Left cardiac atrium (tissue), 4 donors: Measurements from ENCODE around the gene KCNJ18. TPM values are rescaled to one million over a fixed set of nuclear protein-coding genes. Genes with fewer than 3 reads are reported as not detected.
"Not testable (repeated sequence)": the region's sequence is repeated elsewhere in the genome, so short reads cannot be mapped to it uniquely, and the experiment has no call there.

ENCODE experiments used
- ATAC-seq, 2 donors: fragments of 200-7000 bp; cut with Tn5 transposase; one replicate each; pipeline ENCODE4 v1.9.1; 2020; ENCODE audit warnings: mild to moderate bottlenecking in 2 of 2, moderate library complexity in 2 of 2
- DNase-seq: peaks from one replicate; pipeline ENCODE4 v3.0.0-alpha.2; 2020
- intact Hi-C, 2 donors: fragments of 100-400 bp; cut with DNase I; formaldehyde crosslinking; loops; one replicate each; pipeline versions ENCODE4 v1.14.1 to v1.15.1; 2022 to 2023
- total RNA-seq, 2 donors: library from RNA; stranded (reverse); fragmentation: NEBNext Ultra II Directional; extraction: Animal tissue kit (Norgen Biotek cat#: 25700); gene quantifications; one replicate each; pipeline ENCODE4 v1.2.1, GENCODE V29; 2021
- donor health status: DM: no; HTN: yes; CAD: no.
- donor health status: DM: no; HTN: yes; CAD: no; lungs with severe emphysema.
- donor health status: DM: yes; HTN: yes; CAD: no.
- donor health status: Dilated cardiomyopathy.

Gene KCNJ18
- total RNA-seq, 2 donors from 2014 or later = not detected

DNA sequence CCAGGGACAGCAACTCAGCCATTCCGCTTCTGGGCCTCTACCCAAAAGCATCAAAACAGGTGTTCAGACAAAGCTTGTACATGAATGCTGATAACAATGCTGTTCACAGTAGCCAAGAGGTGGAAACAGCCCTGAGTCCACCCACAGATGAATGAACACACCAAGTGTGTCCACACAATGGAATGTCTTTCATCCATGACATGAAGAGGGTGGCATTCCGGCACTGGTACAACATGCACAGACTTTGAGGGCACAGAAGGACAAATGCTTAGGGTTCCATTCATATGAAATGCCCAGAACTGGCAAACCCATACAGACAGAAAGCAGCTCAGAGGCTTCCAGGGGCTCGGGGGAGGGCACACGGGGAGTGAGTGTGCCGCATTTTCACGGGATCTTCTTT, 49.2 kb downstream of the KCNJ18 start:
- ATAC-seq, intact Hi-C loops, DNase-seq: not testable (repeated sequence)

DNA sequence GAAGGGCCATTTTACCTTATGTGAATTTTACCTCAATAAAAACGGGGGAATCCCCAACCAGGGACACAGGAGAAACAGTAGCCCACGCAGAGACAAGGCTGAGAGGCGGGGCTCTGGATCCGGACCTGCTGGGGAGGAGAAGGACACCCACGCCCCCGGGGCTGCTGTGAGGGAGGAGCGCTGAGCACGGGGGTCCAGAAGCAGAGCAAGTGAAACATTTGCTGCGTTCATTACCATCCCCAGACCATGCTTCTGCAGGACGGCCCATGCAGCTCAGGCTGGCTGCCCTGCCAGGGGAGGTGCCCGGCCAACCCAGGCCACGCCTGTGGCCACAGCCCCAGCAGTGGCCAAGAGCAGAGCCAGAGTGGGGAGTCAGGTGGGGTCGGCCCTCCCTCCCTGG, 50.0 kb downstream of the KCNJ18 start:
- DNase-seq = no peak
- intact Hi-C loops = no loop called here
- ATAC-seq = no peak

DNA sequence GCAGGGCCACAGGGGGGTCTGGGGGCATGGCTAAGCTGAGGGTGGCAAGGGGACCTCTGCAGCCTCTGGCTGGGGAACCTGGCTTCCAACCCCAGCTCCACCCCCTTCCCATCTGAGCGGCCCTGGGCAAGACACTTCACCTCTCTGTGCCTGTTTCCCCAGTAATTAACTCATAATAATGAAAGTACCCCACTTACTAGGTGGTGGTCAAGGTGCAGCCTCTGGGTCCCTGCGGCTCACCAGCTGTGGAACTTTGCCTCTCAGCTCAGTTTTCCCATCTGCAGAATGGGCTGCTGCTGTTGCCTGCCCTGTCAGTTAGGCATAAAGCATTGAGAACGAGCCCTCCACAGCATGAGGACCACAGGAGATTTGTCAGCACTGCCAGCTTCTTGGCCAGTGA, 51.8 kb downstream of the KCNJ18 start:
- ATAC-seq, intact Hi-C loops, DNase-seq: not testable (repeated sequence)

DNA sequence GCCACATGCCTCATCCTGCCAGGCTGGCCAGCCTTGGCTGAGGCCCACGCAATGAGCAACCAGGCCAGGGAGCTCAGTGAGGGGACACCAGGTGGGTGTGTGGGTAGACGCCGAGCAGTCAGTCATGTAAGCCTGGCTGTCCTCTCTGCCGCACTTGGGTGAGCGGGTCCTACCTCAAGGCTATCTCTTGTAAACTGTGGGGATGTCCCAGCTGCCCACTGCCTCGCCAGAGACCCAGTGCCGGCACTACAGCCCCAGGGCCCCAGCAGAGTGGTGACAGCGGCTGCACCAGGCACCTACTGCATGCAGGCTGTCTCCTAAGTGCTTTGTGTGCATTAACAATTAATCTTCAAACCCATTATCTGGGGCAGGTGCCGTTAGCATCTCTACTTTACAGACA, 52.3 kb downstream of the KCNJ18 start:
- not testable (repeated sequence) for ATAC-seq, DNase-seq

DNA sequence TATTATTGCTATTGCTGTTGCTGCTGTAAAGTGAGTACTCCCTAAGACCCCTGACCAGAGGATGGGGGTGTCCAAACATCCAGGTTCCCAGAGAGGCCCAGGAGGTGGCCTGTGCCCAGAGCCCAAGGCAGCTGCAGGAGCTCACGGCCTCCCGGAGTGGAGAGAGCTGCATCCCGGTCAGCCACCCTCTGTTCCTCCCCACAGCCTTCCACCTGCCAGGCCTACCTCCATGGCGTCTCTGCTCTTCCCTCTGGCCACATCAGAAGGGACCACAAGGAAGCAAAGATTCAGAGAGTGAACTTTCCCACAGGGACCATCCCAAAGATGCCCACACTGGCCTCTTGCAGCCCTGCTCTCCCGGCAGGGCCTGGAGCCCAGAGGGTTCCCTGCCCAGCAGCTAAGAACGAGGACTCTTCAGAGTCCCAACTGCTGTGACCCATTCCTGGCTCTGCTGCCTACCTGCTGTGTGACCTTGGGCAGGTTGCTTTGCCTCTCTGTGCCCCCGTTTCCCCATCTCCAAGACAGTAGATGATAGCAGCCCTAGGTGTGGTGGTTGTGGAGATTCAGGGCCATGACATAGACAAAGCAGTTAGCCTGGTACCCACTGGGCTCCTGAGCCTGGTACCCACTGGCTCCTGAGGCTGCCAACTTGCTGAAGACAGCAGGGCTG, 53.2 kb downstream of the KCNJ18 start:
- ATAC-seq, DNase-seq, intact Hi-C loops: not testable (repeated sequence)

More for the DNA sequence above, 52.3 kb downstream of the KCNJ18 start:
- intact Hi-C loops = not testable (repeated sequence)

DNA sequence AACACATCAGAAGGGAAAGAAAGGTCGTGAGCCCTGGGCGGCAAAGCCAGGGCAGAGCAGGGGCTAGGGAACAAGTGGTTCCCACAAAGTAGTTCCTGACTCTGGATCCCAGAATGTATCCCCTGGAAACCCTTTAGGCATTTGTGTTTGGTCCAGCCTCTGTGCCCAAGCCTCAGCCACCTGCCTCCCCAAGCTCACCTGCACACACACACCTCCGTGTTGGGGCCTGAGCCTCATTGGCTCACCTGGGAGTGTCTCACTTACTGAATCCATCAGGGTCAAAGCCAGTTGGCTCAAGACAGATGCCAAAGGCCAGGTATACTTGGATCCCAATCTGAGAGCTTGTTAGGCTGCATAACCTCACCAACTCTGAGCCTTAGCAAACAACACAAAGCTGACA, 54.1 kb downstream of the KCNJ18 start:
- ATAC-seq, DNase-seq, intact Hi-C loops: not testable (repeated sequence)

DNA sequence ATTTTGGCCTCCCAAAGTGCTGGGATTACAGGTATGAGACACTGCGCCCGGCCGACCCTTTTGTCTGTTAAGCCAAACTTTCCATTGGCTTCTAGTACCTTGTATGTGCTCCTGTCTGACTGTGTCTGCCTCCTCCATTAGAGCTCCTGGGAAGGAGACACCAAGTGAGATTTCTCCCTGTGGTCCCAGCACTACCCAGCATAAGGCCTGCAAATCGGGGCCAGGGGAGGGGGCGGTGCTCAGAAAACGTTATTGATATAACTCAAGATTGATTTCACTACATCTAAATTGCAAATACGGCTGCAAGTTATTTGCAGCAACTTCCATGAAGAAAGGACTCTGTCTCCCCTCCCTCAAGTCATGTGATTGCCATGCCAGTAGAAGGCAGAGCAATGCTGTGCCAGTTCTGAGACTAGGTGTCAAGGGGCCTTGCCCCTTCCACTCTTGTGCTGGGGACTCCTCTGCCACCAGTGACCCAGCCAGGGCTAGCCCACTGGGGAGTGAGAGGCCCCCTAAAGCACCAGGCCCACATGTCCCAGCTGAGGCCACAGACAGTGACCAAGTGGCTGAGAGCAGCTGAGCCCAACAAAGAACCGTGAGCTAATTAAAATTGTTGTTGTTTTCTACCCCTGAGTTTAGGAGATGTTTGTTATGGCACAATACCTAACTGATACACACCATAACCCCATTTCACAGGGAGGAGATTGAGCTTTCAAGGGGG, 55.0 kb downstream of the KCNJ18 start:
- intact Hi-C loops, ATAC-seq, DNase-seq: not testable (repeated sequence)

DNA sequence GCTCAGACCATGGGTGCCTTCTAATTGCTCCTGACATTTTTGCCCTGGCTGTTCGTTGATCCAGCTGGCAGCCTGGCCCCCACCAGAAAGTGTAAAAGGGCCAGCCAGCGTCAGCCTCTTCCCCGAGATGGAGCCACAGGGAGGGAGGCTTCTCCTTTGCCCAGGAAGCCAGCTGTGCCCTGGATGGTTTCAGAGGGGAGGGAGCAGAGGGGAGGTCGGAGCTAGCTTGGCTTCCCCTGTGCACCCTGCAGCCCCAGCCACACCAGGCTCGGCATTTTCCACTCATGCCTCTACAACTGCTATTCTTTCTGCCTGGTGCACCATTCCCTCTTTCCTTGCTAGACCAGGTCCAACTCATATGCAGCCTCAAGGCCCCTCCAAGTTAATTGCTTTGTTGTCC, 56.4 kb downstream of the KCNJ18 start:
- DNase-seq, ATAC-seq, intact Hi-C loops: not testable (repeated sequence)

DNA sequence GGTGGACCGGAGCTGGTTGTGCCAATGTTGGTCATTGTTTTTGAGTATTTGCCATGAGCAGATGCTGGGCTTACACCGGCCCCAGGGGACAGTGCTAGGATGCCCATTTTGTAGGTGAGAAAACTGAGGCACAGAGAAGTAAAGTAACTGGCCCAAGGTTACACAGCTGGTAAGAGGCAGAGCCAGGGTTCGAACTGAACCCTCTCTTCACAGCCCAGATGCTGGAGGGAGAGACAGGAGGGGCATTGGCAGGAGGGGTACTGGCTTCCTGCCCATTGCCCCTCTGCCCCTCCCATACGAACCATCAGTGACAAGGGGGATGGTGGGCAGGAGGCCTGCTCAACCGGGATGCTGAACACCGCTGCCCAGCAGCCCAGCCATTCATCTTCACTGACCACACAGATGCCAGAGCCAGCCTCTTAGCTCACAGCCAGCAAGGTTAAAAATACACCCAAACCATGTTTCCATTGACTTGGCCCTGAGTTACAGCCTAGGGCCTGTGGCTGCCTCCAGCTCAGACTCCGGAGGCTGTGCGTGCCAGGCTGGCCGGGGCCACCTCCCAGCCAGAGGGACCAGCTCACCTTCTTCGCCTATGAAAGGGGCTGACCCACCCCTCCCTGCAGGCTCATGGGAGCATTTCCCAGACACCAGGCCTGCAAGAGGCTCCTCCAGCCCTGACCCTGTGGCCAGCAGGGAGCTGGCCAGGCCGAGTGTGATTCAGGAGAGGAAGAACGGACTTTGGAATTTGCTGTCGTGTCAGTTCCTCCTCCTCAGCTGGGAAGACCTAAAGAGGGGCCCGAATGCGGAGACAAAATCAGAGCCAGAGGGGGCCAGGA, 57.6 kb downstream of the KCNJ18 start:
- DNase-seq, intact Hi-C loops, ATAC-seq: not testable (repeated sequence)

DNA sequence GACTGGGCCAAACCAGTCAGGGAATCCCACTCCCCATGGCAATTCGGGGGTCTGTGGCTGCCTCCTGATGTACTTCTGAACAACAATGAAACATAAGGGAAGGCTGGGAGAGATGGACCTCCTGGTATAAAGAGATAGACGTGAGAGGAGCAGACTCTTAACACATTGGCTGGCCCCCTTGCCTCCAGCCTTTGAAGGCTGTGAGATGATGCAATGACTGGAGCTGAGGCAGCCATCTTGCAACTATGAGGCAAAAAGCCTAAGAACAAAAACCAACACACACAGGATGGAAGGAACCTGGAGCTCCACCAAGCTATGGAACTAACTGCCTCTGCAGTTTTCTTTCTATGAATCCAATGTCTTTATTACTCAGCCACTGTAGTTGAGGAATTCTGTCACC, 58.8 kb downstream of the KCNJ18 start:
- ATAC-seq, DNase-seq, intact Hi-C loops: not testable (repeated sequence)
